ENCODE measurements around the gene TMEM212. TPM values are rescaled to one million over a fixed set of nuclear protein-coding genes. Genes with fewer than 3 reads are reported as not detected.
A peak's percentile ranks its signal among the peaks of the same experiment; 100 is the strongest.

TMEM212 gene
- not detected for polyA plus RNA-seq (2013, experiment 1 of 2; ENCODE audit: insufficient read length)
- polyA plus RNA-seq (2013, experiment 2 of 2; ENCODE audit: insufficient read length): not detected

DNA sequence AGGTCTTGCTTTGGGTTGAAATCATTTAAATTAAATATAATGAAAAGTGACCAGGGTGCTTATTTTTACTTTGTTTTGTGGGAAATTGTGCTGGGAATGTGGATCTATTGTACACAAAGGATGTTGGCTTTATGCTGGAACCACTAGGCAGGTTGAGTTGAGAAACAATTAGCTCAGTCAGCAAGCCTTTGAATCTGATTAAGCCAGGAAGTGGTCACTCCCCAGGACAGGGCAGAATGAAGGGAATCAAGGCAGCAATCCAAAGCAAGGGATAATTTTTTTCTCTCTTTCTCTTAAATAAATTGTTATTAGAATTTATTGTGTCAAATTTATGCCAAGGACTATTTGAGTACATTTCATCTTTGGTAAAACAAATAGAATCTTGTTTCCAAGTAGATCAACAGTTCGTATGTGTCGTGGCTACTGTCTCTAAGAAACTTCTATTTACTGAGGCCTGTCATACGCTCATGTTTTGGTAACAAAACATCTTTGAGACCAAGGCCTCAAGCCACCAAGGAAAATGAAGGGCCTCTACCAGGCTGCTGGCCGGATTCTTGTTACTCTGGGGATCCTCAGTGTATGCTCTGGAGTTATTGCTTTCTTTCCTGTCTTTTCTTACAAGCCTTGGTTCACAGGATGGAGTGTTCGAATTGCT is at the start of gene TMEM212:
Gene TMEM212 (plus strand): TSS at position 486 of the 655 bp plus-strand sequence. CDS start 35 bp downstream, at position 521.
- DNase-seq: no peak

DNA sequence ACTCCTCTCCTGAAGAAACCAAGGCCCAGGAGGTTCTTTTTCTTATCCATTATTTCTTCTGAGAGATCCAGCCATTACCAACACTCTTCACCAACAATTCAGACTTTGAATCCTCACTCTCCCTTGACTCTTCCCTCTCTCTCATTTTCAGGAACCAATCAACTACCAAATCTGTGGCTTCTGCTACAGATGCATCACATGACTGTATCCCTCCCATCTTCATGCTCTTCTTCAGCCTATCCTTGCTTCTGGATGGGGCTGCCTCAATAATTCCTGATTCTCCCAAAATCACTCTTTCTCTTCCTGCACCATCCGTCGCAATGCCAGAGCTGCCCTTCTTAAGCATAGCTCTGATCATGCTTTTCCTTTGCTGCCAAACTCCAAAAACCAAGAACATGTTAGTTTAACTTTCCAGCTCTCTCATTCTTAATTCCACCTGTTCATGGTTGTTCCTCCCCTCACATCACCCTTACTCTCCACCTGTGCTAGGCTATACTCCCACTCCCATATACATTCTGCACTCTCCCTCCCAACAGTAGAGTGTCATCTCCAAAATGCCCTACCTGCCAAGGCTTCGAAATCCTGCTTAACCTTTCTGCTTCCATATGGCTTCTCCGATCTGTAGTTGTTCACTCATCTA is 46.4 kb upstream of the TMEM212 start:
- DNase-seq: no peak

- no peak for DNase-seq
Measured at GRCh38 chr3:171797265-171797679, 45.9 kb upstream of the TMEM212 start.

- no peak for DNase-seq
Measured at GRCh38 chr3:171797873-171798272, 45.3 kb upstream of the TMEM212 start.

GRCh38 chr3:171799501-171799900 is 43.6 kb upstream of the TMEM212 start:
- DNase-seq: no peak

GRCh38 chr3:171801738-171802589 is 41.2 kb upstream of the TMEM212 start:
- peak; percentile 92 for DNase-seq

GRCh38 chr3:171802590-171802956 is 40.6 kb upstream of the TMEM212 start:
- DNase-seq: no peak

DNA sequence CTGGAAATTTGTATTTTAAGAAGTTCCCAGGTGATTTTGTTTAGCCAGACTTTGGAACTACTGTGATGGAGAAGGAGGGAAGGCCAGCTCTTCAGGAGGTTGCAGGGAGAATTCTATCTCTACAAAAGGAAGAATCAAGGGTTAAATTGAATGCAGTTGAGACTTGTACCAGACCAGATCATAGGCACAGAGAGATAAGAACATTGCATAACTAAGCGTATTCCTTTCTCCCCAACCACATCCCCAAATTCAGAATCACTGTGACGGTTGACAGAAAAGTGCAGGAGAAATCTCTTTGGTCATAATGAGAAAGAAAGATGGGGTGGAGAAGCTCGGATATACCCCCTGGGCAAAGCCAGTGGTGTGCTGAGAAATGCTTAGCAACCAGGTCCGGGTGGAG is 40.1 kb upstream of the TMEM212 start:
- DNase-seq: no peak

GRCh38 chr3:171804618-171805389 is 38.3 kb upstream of the TMEM212 start:
- DNase-seq: peak; percentile 62

GRCh38 chr3:171805687-171806086 is 37.5 kb upstream of the TMEM212 start:
- no peak for DNase-seq

- peak; percentile 76 for DNase-seq
Measured at GRCh38 chr3:171806200-171807128, 36.7 kb upstream of the TMEM212 start.

GRCh38 chr3:171807129-171807675 is 35.9 kb upstream of the TMEM212 start:
- no peak for DNase-seq

DNA sequence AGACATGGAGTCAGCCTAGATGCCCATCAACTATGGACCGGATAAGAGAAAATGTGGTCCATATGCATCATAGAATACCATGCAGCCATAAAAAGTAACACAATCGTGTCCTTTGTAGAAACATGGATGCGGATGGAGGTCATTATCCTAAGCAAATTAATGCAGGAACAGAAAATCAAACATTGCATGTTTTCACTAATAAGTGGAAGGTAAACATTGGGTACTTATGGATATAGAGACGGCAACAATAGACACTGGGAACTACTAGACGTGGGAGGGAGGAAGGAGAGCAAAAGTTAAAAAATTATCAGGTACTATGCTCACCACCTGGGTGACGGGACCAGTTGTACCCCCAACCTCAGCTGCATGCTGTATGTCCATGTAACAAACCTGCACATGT is 35.3 kb upstream of the TMEM212 start:
- DNase-seq: no peak

DNA sequence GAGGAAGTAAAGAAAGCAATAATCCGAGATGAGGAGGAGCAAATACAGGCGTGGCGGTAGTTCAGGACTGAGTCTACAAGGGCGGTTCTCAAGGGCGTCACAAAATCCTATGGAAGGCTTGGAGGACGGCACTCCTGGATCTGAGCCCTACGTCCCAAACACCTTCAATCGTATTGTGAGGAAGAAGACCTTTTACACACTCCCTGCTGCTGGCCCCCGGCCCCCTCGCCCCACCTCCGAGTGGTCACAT is 33.6 kb upstream of the TMEM212 start:
- DNase-seq: peak; percentile 52

- DNase-seq: peak; percentile 96
Measured at GRCh38 chr3:171809861-171810628, 33.1 kb upstream of the TMEM212 start, which contains the start of gene PLD1. TSS of gene PLD1 (minus strand) at chr3:171810483. CDS start at chr3:171738051, 72,432 bp downstream.

GRCh38 chr3:171810629-171811294 is 32.4 kb upstream of the TMEM212 start:
- DNase-seq: no peak

DNA sequence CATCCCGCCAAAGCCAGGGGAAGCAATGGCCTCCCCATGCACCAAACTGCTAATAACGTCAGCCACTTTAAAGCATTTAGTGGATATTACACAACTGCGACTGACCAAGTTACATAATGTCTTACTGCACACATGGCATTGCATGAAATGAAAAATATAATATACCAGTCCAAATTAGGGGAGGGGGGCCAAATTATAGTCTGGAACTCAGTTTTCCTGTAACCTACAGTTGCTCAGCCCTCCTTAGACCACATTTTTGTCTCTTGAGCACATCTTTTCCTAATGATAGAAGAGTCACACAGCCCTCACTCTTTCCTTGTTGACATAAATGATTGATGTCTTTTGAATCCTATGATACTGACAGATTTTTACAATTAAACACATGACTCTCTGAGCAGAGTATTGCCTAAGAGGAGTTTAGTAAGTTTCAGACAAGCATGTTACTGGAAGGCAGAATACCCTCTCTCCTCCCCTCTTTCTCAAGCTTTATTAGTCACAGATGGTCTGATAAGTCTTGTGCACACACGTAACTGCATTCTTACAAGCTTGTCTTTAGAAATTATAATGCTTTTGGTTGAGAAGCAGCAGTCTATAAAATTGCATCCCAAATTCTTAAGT is 31.7 kb upstream of the TMEM212 start:
- peak; percentile 96 for DNase-seq

- DNase-seq: peak; percentile 76
Measured at GRCh38 chr3:171811913-171812335, 31.2 kb upstream of the TMEM212 start.

- no peak for DNase-seq
Measured at GRCh38 chr3:171812811-171813210, 30.3 kb upstream of the TMEM212 start.

Measured in fibroblast of skin of back (primary cell).